Thymus (tissue), 11 donors: Measurements from ENCODE around the gene STARD10. TPM values are rescaled to one million over a fixed set of nuclear protein-coding genes. Genes with fewer than 3 reads are reported as not detected.

ENCODE experiments used
- DNase-seq, 9 donors: peaks; one replicate each; pipeline ENCODE4 v3.0.0-alpha.2; 2013; ENCODE audit warnings: low spot score in 9 of 9, low read depth in 6 of 9, missing footprints in 1 of 9
- H3K27ac ChIP-seq, 2 donors: one replicate each; pipeline ENCODE4 v1.5.1; 2013; ENCODE audit warnings: control low read depth in 1 of 2, low read depth in 1 of 2, low read length in 1 of 2, mild to moderate bottlenecking in 1 of 2, moderate library complexity in 1 of 2
- H3K27me3 ChIP-seq, 2 donors: one replicate each; pipeline ENCODE4 v1.5.1; 2013; ENCODE audit warnings: low read length in 1 of 2; ENCODE audit not compliant: control insufficient read depth in 2 of 2, insufficient read depth in 1 of 2
- H3K36me3 ChIP-seq, 2 donors: one replicate each; pipeline ENCODE4 v1.5.1; 2013; ENCODE audit warnings: low read length in 1 of 2, mild to moderate bottlenecking in 1 of 2, moderate library complexity in 1 of 2; ENCODE audit not compliant: control insufficient read depth in 2 of 2, insufficient read depth in 2 of 2
- H3K4me1 ChIP-seq, 2 donors: one replicate each; pipeline ENCODE4 v1.5.1; 2013; ENCODE audit warnings: low read length in 2 of 2; ENCODE audit not compliant: control insufficient read depth in 2 of 2, insufficient read depth in 2 of 2
- H3K4me3 ChIP-seq, 2 donors: one replicate each; pipeline ENCODE4 v1.5.1; 2013; ENCODE audit warnings: low read length in 2 of 2, control low read depth in 1 of 2, mild to moderate bottlenecking in 1 of 2
- H3K9me3 ChIP-seq, 2 donors: one replicate each; pipeline ENCODE4 v1.5.1; 2013; ENCODE audit warnings: low read length in 1 of 2, mild to moderate bottlenecking in 1 of 2; ENCODE audit not compliant: control insufficient read depth in 2 of 2, insufficient read depth in 1 of 2
- WGBS: extraction: QIAGEN DNeasy Blood & Tissue Kit; methylation state at CpG from one replicate; pipeline ENCODE4 v1.1.7; 2013; 5-methylcytosine and 5-hydroxymethylcytosine counted together
- polyA plus RNA-seq: library from polyadenylated mRNA; stranded (reverse); fragments of 200-250 nt; gene quantifications from one replicate; pipeline ENCODE4 v1.2.3, GENCODE V29; 2013
- total RNA-seq: library from RNA; stranded (reverse); fragments of 120-200 nt; gene quantifications from one replicate; pipeline ENCODE4 v1.2.4, GENCODE V29; 2013
- donor health status: healthy.

The STARD10 gene
- total and polyA plus RNA-seq, 2 donors: 39.7 to 41.5 TPM

- no peaks in the 10 kb centered on the region for H3K27me3 ChIP-seq
- no peaks in the 10 kb centered on the region for H3K36me3 ChIP-seq
- H3K27ac ChIP-seq: no peak overlapping the region
- DNase-seq: no peak
- peaks cover 0 to 2% of the 10 kb centered on the region in 2 donors for H3K9me3 ChIP-seq
- 98% methylated on average over 6 of the region's 6 CpGs for WGBS
- H3K4me3 ChIP-seq: no peak overlapping the region
- peaks cover 0 to 13% of the 10 kb centered on the region in 2 donors for H3K4me1 ChIP-seq
Observed at GRCh38 chr11:72774499-72774898, 19.3 kb downstream of the STARD10 start.

- DNase-seq: no peak
- H3K27me3 ChIP-seq: no peaks in the 10 kb centered on the region
- H3K9me3 ChIP-seq: peaks cover 0 to 2% of the 10 kb centered on the region in 2 donors
- peaks cover 0 to 13% of the 10 kb centered on the region in 2 donors for H3K4me1 ChIP-seq
- no peaks in the 10 kb centered on the region for H3K36me3 ChIP-seq
- H3K27ac ChIP-seq: no peak overlapping the region
- H3K4me3 ChIP-seq: no peak overlapping the region
- 79% methylated on average over 6 of the region's 6 CpGs for WGBS
Observed at GRCh38 chr11:72773696-72774095, 20.2 kb downstream of the STARD10 start.

- DNase-seq: no peak
- Histone ChIP-seq H3K4me1 (peaks cover 0 to 13% of the 10 kb centered on the region in 2 donors), H3K9me3 (peaks cover 0 to 2% of the 10 kb centered on the region in 2 donors), H3K4me3 (no peak overlapping the region), H3K27me3 (no peaks in the 10 kb centered on the region), H3K36me3 (no peaks in the 10 kb centered on the region), H3K27ac (no peak overlapping the region)
- 84% methylated on average over 5 of the region's 5 CpGs for WGBS
Observed at GRCh38 chr11:72773291-72773690, 20.6 kb downstream of the STARD10 start.

GRCh38 chr11:72772059-72772458, 21.8 kb downstream of the STARD10 start:
- no peaks in the 10 kb centered on the region for H3K36me3 ChIP-seq
- H3K4me3 ChIP-seq: no peak overlapping the region
- WGBS: 97% methylated on average over 12 of the region's 12 CpGs
- DNase-seq: no peak
- peaks cover 0 to 13% of the 10 kb centered on the region in 2 donors for H3K4me1 ChIP-seq
- H3K27me3 ChIP-seq: no peaks in the 10 kb centered on the region
- peaks cover 0 to 2% of the 10 kb centered on the region in 2 donors for H3K9me3 ChIP-seq
- no peak overlapping the region for H3K27ac ChIP-seq

GRCh38 chr11:72771507-72771906, 22.3 kb downstream of the STARD10 start:
- no peak for DNase-seq
- H3K36me3 ChIP-seq: no peaks in the 10 kb centered on the region
- no peak overlapping the region for H3K4me3 ChIP-seq
- no peak overlapping the region for H3K27ac ChIP-seq
- WGBS: 92% methylated on average over 4 of the region's 4 CpGs
- H3K4me1 ChIP-seq: peaks cover 0 to 13% of the 10 kb centered on the region in 2 donors
- no peaks in the 10 kb centered on the region for H3K27me3 ChIP-seq
- peaks cover 0 to 2% of the 10 kb centered on the region in 2 donors for H3K9me3 ChIP-seq

- no peak for DNase-seq
- Histone ChIP-seq H3K4me3 (no peak overlapping the region), H3K27ac (no peak overlapping the region), H3K36me3 (no peaks in the 10 kb centered on the region), H3K27me3 (no peaks in the 10 kb centered on the region), H3K9me3 (peaks cover 0 to 2% of the 10 kb centered on the region in 2 donors), H3K4me1 (peaks cover 0 to 13% of the 10 kb centered on the region in 2 donors)
- 95% methylated on average over 3 of the region's 3 CpGs for WGBS
Observed at GRCh38 chr11:72770799-72771198, 23.0 kb downstream of the STARD10 start.

GRCh38 chr11:72769680-72770079, 24.2 kb downstream of the STARD10 start:
- no peak for DNase-seq
- Histone ChIP-seq H3K4me3 (no peak overlapping the region), H3K4me1 (peaks cover 0 to 13% of the 10 kb centered on the region in 2 donors), H3K36me3 (no peaks in the 10 kb centered on the region), H3K27ac (no peak overlapping the region), H3K27me3 (no peaks in the 10 kb centered on the region), H3K9me3 (peaks cover 0 to 2% of the 10 kb centered on the region in 2 donors)
- WGBS: 92% methylated on average over 4 of the region's 4 CpGs

GRCh38 chr11:72768581-72768980, 25.3 kb downstream of the STARD10 start:
- no peak for DNase-seq
- over 99% methylated on average over 3 of the region's 3 CpGs for WGBS
- no peak overlapping the region for H3K27ac ChIP-seq

GRCh38 chr11:72767203-72768062, 26.4 kb downstream of the STARD10 start:
- H3K27ac ChIP-seq: no peak overlapping the region
- no peaks in the 10 kb centered on the region for H3K4me1 ChIP-seq
- no peak overlapping the region for H3K4me3 ChIP-seq
- H3K36me3 ChIP-seq: no peaks in the 10 kb centered on the region
- H3K27me3 ChIP-seq: no peaks in the 10 kb centered on the region
- H3K9me3 ChIP-seq: peaks cover 0 to 2% of the 10 kb centered on the region in 2 donors
- whole genome bisulfite sequencing: 97% methylated on average over 4 of the region's 4 CpGs
- no peak for DNase-seq

More at GRCh38 chr11:72768581-72768980, 25.3 kb downstream of the STARD10 start:
- Histone ChIP-seq H3K4me3 (no peak overlapping the region), H3K9me3 (peaks cover 0 to 2% of the 10 kb centered on the region in 2 donors), H3K27me3 (no peaks in the 10 kb centered on the region), H3K36me3 (no peaks in the 10 kb centered on the region), H3K4me1 (peaks cover 0 to 11% of the 10 kb centered on the region in 2 donors)
